NCI-H2227 (cell line): Measurements from ENCODE around the gene POLR3GL.

Source experiments
- DNase-seq: peaks from one replicate; lab custom pipeline; 2025; ENCODE audit not compliant: unreplicated experiment; lab: John Stamatoyannopoulos, UW

POLR3GL gene

GRCh38 chr1:145972580-145972979 is 8.1 kb downstream of the POLR3GL start:
- no peak for DNase-seq

GRCh38 chr1:145974721-145975120 is 10.2 kb downstream of the POLR3GL start:
- DNase-seq = no peak

GRCh38 chr1:145975216-145975615 is 10.7 kb downstream of the POLR3GL start:
- DNase-seq = no peak

GRCh38 chr1:145977016-145977415 is 12.5 kb downstream of the POLR3GL start:
- DNase-seq = no peak

- DNase-seq = peak; percentile 84
These were observed 13.3 kb downstream of the POLR3GL start for GRCh38 chr1:145977486-145978470.

- no peak for DNase-seq
These were observed 14.0 kb downstream of the POLR3GL start for GRCh38 chr1:145978471-145978853.

- DNase-seq = peak; percentile 98
These were observed 14.6 kb downstream of the POLR3GL start for GRCh38 chr1:145978854-145979745.

GRCh38 chr1:145979746-145980456 is 15.4 kb downstream of the POLR3GL start:
- DNase-seq = no peak

GRCh38 chr1:145980457-145980994 is 16.0 kb downstream of the POLR3GL start:
- no peak for DNase-seq

GRCh38 chr1:145982010-145982723 is 17.7 kb downstream of the POLR3GL start:
- no peak for DNase-seq

GRCh38 chr1:145983206-145983675 is 18.8 kb downstream of the POLR3GL start:
- no peak for DNase-seq

GRCh38 chr1:145983960-145984830 is 19.7 kb downstream of the POLR3GL start:
- no peak for DNase-seq

GRCh38 chr1:145985129-145985501 is 20.6 kb downstream of the POLR3GL start:
- DNase-seq = no peak

- DNase-seq = peak; percentile 30
These were observed 21.3 kb downstream of the POLR3GL start for GRCh38 chr1:145985502-145986439.

- no peak for DNase-seq
These were observed 22.1 kb downstream of the POLR3GL start for GRCh38 chr1:145986551-145986950.

- no peak for DNase-seq
These were observed 23.4 kb downstream of the POLR3GL start for GRCh38 chr1:145987926-145988325.

GRCh38 chr1:145988773-145989172 is 24.3 kb downstream of the POLR3GL start:
- no peak for DNase-seq

- no peak for DNase-seq
These were observed 25.9 kb downstream of the POLR3GL start for GRCh38 chr1:145990249-145990855.
